ENCODE results near the gene ZNF425.

- TF ChIP-seq CTCF (IDR thresholded peaks at IDR 0.05; ENCODE audit: low read depth, low read length, poor library complexity, severe bottlenecking) (no peak), EZH2phosphoT487 (IDR thresholded peaks at IDR 0.05; ENCODE audit: borderline replicate concordance, low read length) (no peak)
Measured at GRCh38 chr7:149130572-149131198, 4.6 kb upstream of the ZNF425 start.
